Lower lobe of right lung (tissue), 2 donors: ENCODE data around the gene EMP1. TPM values are rescaled to one million over a fixed set of nuclear protein-coding genes. Genes with fewer than 3 reads are reported as not detected.
A peak's percentile ranks its signal among the peaks of the same experiment; 100 is the strongest.

Experiments
- ATAC-seq, 2 donors: fragments of 200-7000 bp; cut with Tn5 transposase; one replicate each; pipeline ENCODE4 v1.9.1; 2020 to 2022; ENCODE audit warnings: mild to moderate bottlenecking in 2 of 2, moderate library complexity in 2 of 2
- DNase-seq: peaks from one replicate; pipeline ENCODE4 v3.0.0-alpha.2; 2020
- H3K27ac ChIP-seq: fragments of 200-600 bp; one replicate; pipeline ENCODE4 v1.8.0; 2022
- H3K27me3 ChIP-seq: fragments of 200-600 bp; one replicate; pipeline ENCODE4 v1.8.0; 2022; ENCODE audit warnings: low read depth
- H3K36me3 ChIP-seq: fragments of 200-600 bp; one replicate; pipeline ENCODE4 v1.8.0; 2022; ENCODE audit warnings: mild to moderate bottlenecking
- H3K4me1 ChIP-seq: fragments of 200-600 bp; one replicate; pipeline ENCODE4 v1.8.0; 2022
- H3K4me3 ChIP-seq: fragments of 200-600 bp; one replicate; pipeline ENCODE4 v1.8.0; 2022; ENCODE audit warnings: mild to moderate bottlenecking
- H3K9me3 ChIP-seq: fragments of 200-600 bp; one replicate; pipeline ENCODE4 v1.8.0; 2022
- intact Hi-C: fragments of 100-400 bp; cut with DNase I; formaldehyde crosslinking; loops from one replicate; pipeline ENCODE4 v1.11.0; 2022
- total RNA-seq: library from RNA; stranded (reverse); fragmentation: NEBNext Ultra II Directional; extraction: Animal tissue kit (Norgen Biotek cat#: 25700); gene quantifications from one replicate; pipeline ENCODE4 v1.2.1, GENCODE V29; 2021
- TF ChIP-seq, protein P1 (sequence below): fragments of 200-600 bp; IDR thresholded peaks from one replicate; pipeline ENCODE4 v1.8.0; 2022; ENCODE audit warnings: antibody characterized with exemption, mild to moderate bottlenecking
- donor health status: DM: no; HTN: yes; CAD: no; lungs with severe emphysema.

EMP1 gene
- total RNA-seq, 1 donor from 2014 or later = 195 TPM

DNA sequence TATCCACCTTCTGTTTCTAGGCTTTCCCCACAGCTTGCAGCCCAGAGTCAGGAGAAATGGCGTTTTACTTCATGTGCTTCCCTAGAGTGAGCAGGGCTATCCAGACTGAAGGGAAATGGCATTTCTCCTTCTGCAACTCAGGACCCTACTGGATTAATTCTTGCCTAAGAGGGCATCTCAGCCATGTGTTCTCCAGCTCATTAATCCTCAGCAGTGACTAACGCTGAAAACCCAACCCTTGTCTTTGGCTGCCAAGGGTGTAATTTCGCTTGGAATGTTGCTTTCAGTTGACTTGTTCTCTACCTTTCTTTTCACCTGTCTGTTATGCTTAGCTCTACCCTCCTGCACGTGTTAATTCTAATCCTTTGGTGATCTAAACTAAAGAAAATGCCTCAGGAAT lies 21.0 kb upstream of the EMP1 start:
- no peaks in the 10 kb centered on the region for H3K9me3 ChIP-seq
- ATAC-seq (no peak), DNase-seq (no peak)
- TF ChIP-seq, protein P1, sequence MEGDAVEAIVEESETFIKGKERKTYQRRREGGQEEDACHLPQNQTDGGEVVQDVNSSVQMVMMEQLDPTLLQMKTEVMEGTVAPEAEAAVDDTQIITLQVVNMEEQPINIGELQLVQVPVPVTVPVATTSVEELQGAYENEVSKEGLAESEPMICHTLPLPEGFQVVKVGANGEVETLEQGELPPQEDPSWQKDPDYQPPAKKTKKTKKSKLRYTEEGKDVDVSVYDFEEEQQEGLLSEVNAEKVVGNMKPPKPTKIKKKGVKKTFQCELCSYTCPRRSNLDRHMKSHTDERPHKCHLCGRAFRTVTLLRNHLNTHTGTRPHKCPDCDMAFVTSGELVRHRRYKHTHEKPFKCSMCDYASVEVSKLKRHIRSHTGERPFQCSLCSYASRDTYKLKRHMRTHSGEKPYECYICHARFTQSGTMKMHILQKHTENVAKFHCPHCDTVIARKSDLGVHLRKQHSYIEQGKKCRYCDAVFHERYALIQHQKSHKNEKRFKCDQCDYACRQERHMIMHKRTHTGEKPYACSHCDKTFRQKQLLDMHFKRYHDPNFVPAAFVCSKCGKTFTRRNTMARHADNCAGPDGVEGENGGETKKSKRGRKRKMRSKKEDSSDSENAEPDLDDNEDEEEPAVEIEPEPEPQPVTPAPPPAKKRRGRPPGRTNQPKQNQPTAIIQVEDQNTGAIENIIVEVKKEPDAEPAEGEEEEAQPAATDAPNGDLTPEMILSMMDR = no peak
- no peak overlapping the region for H3K27ac ChIP-seq
- peaks cover 30% of the 10 kb centered on the region for H3K4me1 ChIP-seq
- H3K4me3 ChIP-seq = no peak overlapping the region
- intact Hi-C loops = no loop called here
- no peaks in the 10 kb centered on the region for H3K36me3 ChIP-seq
- no peaks in the 10 kb centered on the region for H3K27me3 ChIP-seq

DNA sequence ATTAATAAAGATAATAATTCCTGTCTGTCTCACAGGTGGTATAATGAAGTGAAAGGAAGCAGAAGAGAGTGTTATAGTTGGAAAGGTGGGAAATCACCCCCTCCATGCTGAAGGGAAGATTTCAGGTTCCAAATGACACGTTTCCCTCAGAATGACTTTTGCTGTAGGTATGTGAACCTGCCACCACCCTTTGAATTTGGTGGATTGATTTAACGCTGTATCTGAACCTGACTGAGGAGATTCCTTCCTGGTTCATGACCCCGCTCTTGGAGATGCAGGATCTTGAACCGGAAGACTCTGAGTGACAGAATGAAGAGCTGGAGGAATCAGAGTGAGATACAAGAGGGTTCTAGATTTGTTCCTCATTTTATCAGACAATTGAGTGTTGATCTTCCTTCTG lies 20.3 kb upstream of the EMP1 start:
- no peaks in the 10 kb centered on the region for H3K9me3 ChIP-seq
- TF ChIP-seq, protein P1 = no peak
- ATAC-seq (no peak), DNase-seq (no peak)
- no peak overlapping the region for H3K4me3 ChIP-seq
- H3K27me3 ChIP-seq = no peaks in the 10 kb centered on the region
- H3K4me1 ChIP-seq = peaks cover 30% of the 10 kb centered on the region
- H3K36me3 ChIP-seq = no peaks in the 10 kb centered on the region
- intact Hi-C loops = no loop called here
- no peak overlapping the region for H3K27ac ChIP-seq

DNA sequence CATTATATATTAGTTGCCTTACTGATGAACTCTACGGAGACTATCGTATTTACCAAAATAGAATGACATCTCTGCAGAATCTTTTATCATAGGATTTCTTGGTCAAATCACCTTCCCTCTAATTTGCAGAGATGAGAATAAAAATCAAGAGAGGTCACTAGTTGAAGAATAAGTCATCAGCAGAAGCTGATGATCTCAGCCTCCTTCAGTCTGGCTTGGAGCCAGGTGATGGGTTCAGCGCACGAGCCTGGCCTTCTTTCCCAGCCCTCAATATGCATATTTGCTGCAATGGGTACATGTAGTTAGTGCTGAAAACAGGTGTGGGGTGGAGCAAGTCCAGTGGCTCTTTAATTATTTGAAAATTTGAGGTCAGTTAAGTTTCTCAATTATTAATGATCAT lies 19.2 kb upstream of the EMP1 start:
- H3K36me3 ChIP-seq = no peaks in the 10 kb centered on the region
- ATAC-seq (no peak), DNase-seq (no peak)
- H3K27me3 ChIP-seq = no peaks in the 10 kb centered on the region
- intact Hi-C loops = no loop called here
- H3K4me3 ChIP-seq = no peak overlapping the region
- TF ChIP-seq, protein P1 = no peak
- H3K4me1 ChIP-seq = peaks cover 21% of the 10 kb centered on the region
- no peak overlapping the region for H3K27ac ChIP-seq
- H3K9me3 ChIP-seq = no peaks in the 10 kb centered on the region

DNA sequence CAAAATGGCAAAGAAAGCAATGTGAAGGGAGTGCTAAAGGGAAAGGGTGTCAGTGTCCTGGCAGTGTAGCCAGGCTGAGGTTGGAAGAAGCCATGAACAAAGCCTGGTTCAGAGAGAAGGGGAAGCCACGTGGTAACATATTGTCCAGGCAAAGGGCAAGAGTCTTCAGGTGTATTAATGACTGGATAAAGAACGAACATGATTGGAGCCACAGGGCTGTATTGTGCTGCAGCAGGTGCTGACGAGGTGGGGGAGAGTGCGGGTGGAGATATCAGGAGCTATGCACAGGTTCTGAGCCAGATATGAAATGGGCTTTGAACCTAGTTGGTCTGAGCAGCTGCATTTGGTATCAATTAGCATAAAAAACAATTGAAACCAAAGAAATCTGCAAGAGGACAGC lies 18.6 kb upstream of the EMP1 start:
- Histone ChIP-seq H3K36me3 (no peaks in the 10 kb centered on the region), H3K27ac (no peak overlapping the region), H3K4me1 (peaks cover 21% of the 10 kb centered on the region), H3K27me3 (no peaks in the 10 kb centered on the region), H3K9me3 (no peaks in the 10 kb centered on the region), H3K4me3 (no peak overlapping the region)
- intact Hi-C loops = no loop called here
- TF ChIP-seq, protein P1 = no peak
- no peak for DNase-seq
- no peak for ATAC-seq

DNA sequence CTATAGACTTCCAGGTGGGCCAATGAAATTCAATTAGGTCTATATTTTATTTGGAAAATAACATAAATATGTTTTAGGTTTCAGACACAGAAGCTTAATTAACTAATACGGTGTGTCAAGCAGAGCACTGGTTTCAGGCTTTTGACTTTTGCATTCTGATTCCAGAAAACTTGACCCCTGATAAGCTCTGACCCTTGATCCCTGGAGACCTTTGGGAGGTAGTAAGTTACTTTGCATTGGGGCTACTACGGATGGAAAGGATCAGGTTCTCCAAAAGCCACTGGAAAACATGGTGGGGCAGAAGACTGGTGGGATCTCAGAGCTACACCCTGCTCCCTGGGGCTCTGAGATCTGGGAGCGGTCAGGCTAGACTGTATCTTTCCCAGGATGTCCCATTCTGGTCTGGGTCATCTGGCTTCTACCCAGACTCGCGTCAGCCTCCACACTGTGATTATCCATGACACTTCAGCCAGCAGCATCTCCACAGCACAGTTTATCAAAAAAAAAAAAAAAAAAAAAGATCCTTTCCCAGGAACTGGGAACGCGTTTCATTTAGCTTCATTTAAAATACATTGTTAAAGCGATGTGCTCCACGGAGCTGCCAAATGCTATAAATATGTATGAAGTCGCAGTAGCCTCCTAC lies 17.8 kb upstream of the EMP1 start:
- H3K9me3 ChIP-seq = no peaks in the 10 kb centered on the region
- ATAC-seq (peak; percentile 30 to 55), DNase-seq (no peak)
- H3K27ac ChIP-seq = peak overlapping the region; percentile 81
- no peaks in the 10 kb centered on the region for H3K27me3 ChIP-seq
- no peak overlapping the region for H3K4me3 ChIP-seq
- TF ChIP-seq, protein P1 = no peak
- no peaks in the 10 kb centered on the region for H3K36me3 ChIP-seq
- H3K4me1 ChIP-seq = peaks cover 15% of the 10 kb centered on the region
- intact Hi-C loops = no loop called here
